ENCODE results near the gene PLAAT4. TPM values are rescaled to one million over a fixed set of nuclear protein-coding genes. Genes with fewer than 3 reads are reported as not detected.
"Not testable (repeated sequence)": the region's sequence is repeated elsewhere in the genome, so short reads cannot be mapped to it uniquely, and the experiment has no call there.

PLAAT4 gene
- polyA plus RNA-seq, 2 of the 4 experiments (the other 2 are of a cell fraction), result 0.74 to 1.6 TPM

GRCh38 chr11:63531074-63531792 is 5.4 kb upstream of the PLAAT4 start:
- H3K9me3 ChIP-seq; FAIRE-seq; H3K4me3 ChIP-seq; POLR2A ChIA-PET; TF ChIP-seq FOSL2 (IDR thresholded peaks at IDR 0.05): not testable (repeated sequence)
- WGBS (ENCODE audit: missing lambda C conversion rate), result 35% methylated on average over 5 of the region's 6 CpGs
- peak in 1 of 2 experiments; percentile 85 for DNase-seq (ENCODE audit: low read depth in 1 of 2, low spot score in 1 of 2)
- CTCF ChIA-PET, result interaction anchor here (1.7 kb wide), 1 partner anchor 13 kb away, joined by 3 read pairs; no protein-coding TSS in a partner anchor
- TF ChIP-seq ZNF302 (CRISPR knock-in tag; IDR thresholded peaks at IDR 0.05) (peak; percentile 100), EHF (CRISPR knock-in tag; IDR thresholded peaks at IDR 0.05) (peak; percentile 100), ATOH8 (CRISPR knock-in tag; IDR thresholded peaks at IDR 0.05; ENCODE audit: low read depth) (peak; percentile 99), FOXS1 (CRISPR knock-in tag; IDR thresholded peaks at IDR 0.05) (peak; percentile 100), HOXB5 (CRISPR knock-in tag; IDR thresholded peaks at IDR 0.05) (peak; percentile 100), TP53 (CRISPR knock-in tag; IDR thresholded peaks at IDR 0.05) (peak; percentile 97), HMGXB4 (CRISPR knock-in tag; IDR thresholded peaks at IDR 0.05; ENCODE audit: borderline replicate concordance) (peak; percentile 94), HOXB13 (CRISPR knock-in tag; IDR thresholded peaks at IDR 0.05; ENCODE audit: low read depth) (peak; percentile 100), RARB (CRISPR knock-in tag; IDR thresholded peaks at IDR 0.05) (peak; percentile 92), HOXA7 (CRISPR knock-in tag; IDR thresholded peaks at IDR 0.05) (peak; percentile 99), FOSL2 (CRISPR knock-in tag; IDR thresholded peaks at IDR 0.05) (peak; percentile 74), NPAS2 (CRISPR knock-in tag; IDR thresholded peaks at IDR 0.05; ENCODE audit: borderline replicate concordance) (peak; percentile 92), HEYL (CRISPR knock-in tag; IDR thresholded peaks at IDR 0.05) (peak; percentile 100), ZSCAN20 (CRISPR knock-in tag; IDR thresholded peaks at IDR 0.05) (peak; percentile 100), MAX (IDR thresholded peaks at IDR 0.05) (peak; percentile 29; the same call in 1 of the 2 replicates), FOSB (CRISPR knock-in tag; IDR thresholded peaks at IDR 0.05) (peak; percentile 99), TFCP2L1 (CRISPR knock-in tag; IDR thresholded peaks at IDR 0.05) (peak; percentile 93)
- Histone ChIP-seq H3K4me1 (peaks cover 50% of the 10 kb centered on the region), H3K4me2 (peak overlapping the region; percentile 68), H3K27ac (peak overlapping the region; percentile 81 to 82)
- peak; percentile 74 to 86; a peak in 5 of 6 replicates for ATAC-seq

- H3K4me2 ChIP-seq, result peak overlapping the region; percentile 68; the same call in 2 of the 3 replicates
- H3K9me3 ChIP-seq, result no peaks in the 10 kb centered on the region
- ATAC-seq (no peak), FAIRE-seq (no peak), DNase-seq (ENCODE audit: low read depth in 1 of 2, low spot score in 1 of 2) (no peak)
- POLR2A ChIA-PET, result no interaction called here
- CTCF ChIA-PET, result interaction anchor here (1.7 kb wide), 1 partner anchor 14 kb away, joined by 3 read pairs; no protein-coding TSS in a partner anchor
- TF ChIP-seq HMGXB4 (CRISPR knock-in tag; IDR thresholded peaks at IDR 0.05; ENCODE audit: borderline replicate concordance), result no peak
- no peak for TF ChIP-seq JUNB (IDR thresholded peaks at IDR 0.05)
- no peak for TF ChIP-seq CBX8 (IDR thresholded peaks at IDR 0.05)
- no peak for TF ChIP-seq ZC3H11A (IDR thresholded peaks at IDR 0.05)
- TF ChIP-seq RFX5 (IDR thresholded peaks at IDR 0.05), result no peak
- TF ChIP-seq ZFP36 (IDR thresholded peaks at IDR 0.05; ENCODE audit: borderline replicate concordance, partially characterized antibody), result no peak
- WGBS (ENCODE audit: missing lambda C conversion rate), result 77% methylated on average over 2 of the region's 2 CpGs
- no peak overlapping the region for H3K4me3 ChIP-seq
- H3K4me1 ChIP-seq, result peaks cover 56% of the 10 kb centered on the region
- peak overlapping the region; percentile 81 to 82; a peak in 5 of 6 replicates for H3K27ac ChIP-seq
These were observed 4.5 kb upstream of the PLAAT4 start for GRCh38 chr11:63532117-63532516.
